ENCODE data around the gene PNMA6E.

PNMA6E gene

DNA sequence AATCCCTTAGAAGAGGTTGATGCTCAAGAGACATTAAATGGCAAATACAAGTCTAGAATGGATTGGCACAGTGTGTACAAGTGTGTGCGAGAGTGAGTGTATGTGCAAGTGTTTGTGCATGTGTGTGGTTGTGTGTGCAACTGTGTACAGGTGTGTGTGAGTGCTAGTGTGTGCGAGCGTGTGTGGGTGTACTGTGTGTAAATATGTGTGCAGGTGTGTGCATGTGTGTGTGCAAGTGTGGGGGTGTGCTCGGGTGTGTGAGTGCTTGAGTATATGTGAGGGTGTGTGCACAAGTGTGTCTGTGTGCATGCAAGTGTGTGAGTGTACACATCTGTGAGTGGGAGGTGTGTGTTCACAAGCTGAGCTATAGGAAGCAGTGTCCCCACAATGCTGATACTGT lies 38.8 kb upstream of the PNMA6E start:
- DNase-seq (ENCODE audit: insufficient read length, low spot score) = no peak
- FAIRE-seq = peak; percentile 41
- no peak for TF ChIP-seq POLR2A (IDR thresholded peaks at IDR 0.05; ENCODE audit: low read depth, low read length)

DNA sequence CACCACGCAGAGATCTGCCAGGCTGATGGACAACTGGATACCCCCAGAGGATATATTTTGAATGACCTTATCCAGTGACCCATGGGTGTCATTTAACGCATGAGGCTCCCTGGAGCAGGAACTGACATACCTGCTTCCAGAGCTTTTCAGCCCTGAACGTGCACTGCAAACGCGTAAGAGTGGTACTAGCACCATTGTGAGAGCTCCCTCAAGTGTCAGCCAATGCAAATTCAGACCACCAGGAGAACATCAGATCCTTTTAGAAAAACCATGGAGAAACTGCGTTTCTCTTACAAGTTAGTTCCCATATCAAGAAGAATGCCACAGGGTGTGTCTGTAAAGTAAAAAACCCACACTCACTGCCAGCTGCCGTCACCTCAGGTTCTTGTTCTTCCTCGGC lies 37.4 kb upstream of the PNMA6E start:
- TF ChIP-seq POU2F2 (IDR thresholded peaks at IDR 0.05; ENCODE audit: low read depth, low read length) (no peak), POLR2AphosphoS5 (IDR thresholded peaks at IDR 0.05; ENCODE audit: low read depth, low read length) (no peak), SPI1 (IDR thresholded peaks at IDR 0.05; ENCODE audit: low read depth, low read length) (no peak), TAF1 (IDR thresholded peaks at IDR 0.05; ENCODE audit: low read depth, low read length) (no peak), PAX5 (IDR thresholded peaks at IDR 0.05; ENCODE audit: insufficient read depth, low read length, severe bottlenecking) (no peak), POLR2A (IDR thresholded peaks at IDR 0.05; ENCODE audit: low read depth, low read length) (no peak)
- FAIRE-seq (peak; percentile 86), DNase-seq (ENCODE audit: insufficient read length, low spot score) (no peak)

DNA sequence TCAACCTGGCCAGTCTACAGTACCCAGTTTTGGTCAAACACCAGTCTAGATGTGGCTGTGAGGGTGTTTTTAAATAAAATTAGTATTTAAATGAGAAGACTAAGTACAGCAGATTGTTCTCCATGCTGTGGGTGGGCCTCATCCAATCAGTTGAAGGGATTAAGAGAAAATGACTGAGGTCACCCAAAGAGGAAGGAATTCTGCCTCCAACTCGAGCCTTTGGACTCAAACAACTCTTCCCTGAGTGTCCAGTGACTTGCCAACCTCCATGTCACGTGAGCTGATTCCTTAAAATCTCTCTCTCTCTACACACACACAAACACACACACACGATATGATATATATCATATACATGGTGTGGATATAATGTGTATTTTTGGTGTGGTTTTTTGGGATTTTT lies 34.7 kb upstream of the PNMA6E start:
- TF ChIP-seq POLR2A (IDR thresholded peaks at IDR 0.05; ENCODE audit: low read depth, low read length) (no peak), POU2F2 (IDR thresholded peaks at IDR 0.05; ENCODE audit: low read depth, low read length) (no peak), PAX5 (IDR thresholded peaks at IDR 0.05; ENCODE audit: insufficient read depth, low read length, severe bottlenecking) (no peak), SPI1 (IDR thresholded peaks at IDR 0.05; ENCODE audit: low read depth, low read length) (no peak), POLR2AphosphoS5 (IDR thresholded peaks at IDR 0.05; ENCODE audit: low read depth, low read length) (no peak), TAF1 (IDR thresholded peaks at IDR 0.05; ENCODE audit: low read depth, low read length) (no peak)
- FAIRE-seq (no peak), DNase-seq (ENCODE audit: insufficient read length, low spot score) (no peak)

DNA sequence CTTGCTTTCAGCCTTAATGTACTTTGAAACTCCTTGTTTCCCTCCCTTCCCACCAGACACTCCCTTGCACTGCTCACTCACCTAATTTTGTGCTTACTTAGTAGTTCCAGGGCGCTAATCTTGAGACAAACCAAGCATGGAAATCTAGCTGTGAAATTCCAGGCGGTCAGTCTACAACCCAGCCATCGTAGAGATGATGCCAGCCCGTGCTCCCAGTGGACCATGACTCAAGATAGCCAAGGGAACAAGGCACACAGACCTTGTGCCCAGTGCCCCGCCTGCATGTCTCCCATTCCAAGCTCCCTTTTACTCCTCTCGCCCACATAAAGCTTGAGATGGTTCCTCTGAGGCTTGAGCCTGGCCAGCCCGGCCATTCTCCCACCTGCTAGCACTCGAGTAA lies 33.7 kb upstream of the PNMA6E start:
- TF ChIP-seq PAX5 (IDR thresholded peaks at IDR 0.05; ENCODE audit: insufficient read depth, low read length, severe bottlenecking) = no peak
- TF ChIP-seq POLR2A (IDR thresholded peaks at IDR 0.05; ENCODE audit: low read depth, low read length) = no peak
- TF ChIP-seq POU2F2 (IDR thresholded peaks at IDR 0.05; ENCODE audit: low read depth, low read length) = no peak
- TF ChIP-seq POLR2AphosphoS5 (IDR thresholded peaks at IDR 0.05; ENCODE audit: low read depth, low read length) = no peak
- TF ChIP-seq TAF1 (IDR thresholded peaks at IDR 0.05; ENCODE audit: low read depth, low read length) = no peak
- TF ChIP-seq SPI1 (IDR thresholded peaks at IDR 0.05; ENCODE audit: low read depth, low read length) = no peak
- DNase-seq (ENCODE audit: insufficient read length, low spot score) (no peak), FAIRE-seq (no peak)

DNA sequence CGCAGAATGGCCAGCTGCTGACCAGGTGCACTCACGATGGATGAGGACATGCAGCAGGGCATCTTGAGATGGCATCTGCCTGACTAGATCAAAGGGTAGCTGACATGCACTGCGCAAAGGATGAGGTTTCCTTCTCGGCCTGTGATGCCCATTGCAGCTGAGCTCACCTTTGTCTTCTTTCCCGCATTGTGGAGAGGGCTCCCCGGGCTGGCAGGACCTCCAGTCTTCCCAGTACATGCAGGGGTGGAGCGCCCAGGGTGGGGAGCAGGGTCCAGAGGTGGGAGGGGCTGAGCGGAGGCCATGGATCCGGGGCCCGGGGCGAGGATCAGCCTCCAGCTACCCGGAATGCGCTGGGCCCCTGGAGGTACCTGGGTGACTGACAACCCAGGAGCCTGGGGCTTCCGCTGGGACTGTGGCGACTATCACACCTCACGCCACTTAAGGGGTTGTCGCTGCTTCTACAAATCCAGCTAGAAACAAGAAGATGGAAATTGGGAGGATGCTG lies 32.7 kb upstream of the PNMA6E start:
- no peak for TF ChIP-seq POLR2AphosphoS5 (IDR thresholded peaks at IDR 0.05; ENCODE audit: low read depth, low read length)
- TF ChIP-seq SPI1 (IDR thresholded peaks at IDR 0.05; ENCODE audit: low read depth, low read length) = no peak
- no peak for TF ChIP-seq POU2F2 (IDR thresholded peaks at IDR 0.05; ENCODE audit: low read depth, low read length)
- TF ChIP-seq TAF1 (IDR thresholded peaks at IDR 0.05; ENCODE audit: low read depth, low read length) = no peak
- no peak for TF ChIP-seq POLR2A (IDR thresholded peaks at IDR 0.05; ENCODE audit: low read depth, low read length)
- no peak for TF ChIP-seq PAX5 (IDR thresholded peaks at IDR 0.05; ENCODE audit: insufficient read depth, low read length, severe bottlenecking)
- DNase-seq (ENCODE audit: insufficient read length, low spot score) = no peak
- FAIRE-seq = no peak

DNA sequence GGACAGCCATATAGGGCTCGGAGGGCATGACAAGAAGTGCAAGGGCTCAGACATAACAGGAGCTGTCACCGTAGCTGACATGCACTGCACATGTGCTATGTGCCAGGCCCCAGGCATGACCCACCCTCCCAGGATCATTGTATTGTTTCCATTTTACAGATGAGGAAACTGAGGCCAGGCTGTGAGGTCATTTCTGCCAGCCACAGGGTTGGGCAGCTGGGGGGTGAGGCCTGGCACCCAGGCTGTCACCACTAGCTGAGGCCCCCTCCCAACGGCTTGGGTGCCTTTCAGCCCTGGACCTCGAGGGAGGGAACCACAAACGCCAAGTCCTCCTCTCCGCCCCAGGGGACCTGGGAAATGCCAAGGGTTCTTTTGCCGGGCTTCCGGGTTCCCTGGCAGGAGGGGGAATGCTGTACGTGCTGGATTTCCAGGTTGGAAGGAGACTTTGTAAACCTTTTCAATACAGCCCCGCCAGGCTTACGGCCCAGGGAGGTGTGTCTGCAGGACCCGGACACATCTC lies 32.1 kb upstream of the PNMA6E start:
- no peak for FAIRE-seq
- no peak for TF ChIP-seq SPI1 (IDR thresholded peaks at IDR 0.05; ENCODE audit: low read depth, low read length)
- TF ChIP-seq PAX5 (IDR thresholded peaks at IDR 0.05; ENCODE audit: insufficient read depth, low read length, severe bottlenecking) = no peak
- no peak for TF ChIP-seq TAF1 (IDR thresholded peaks at IDR 0.05; ENCODE audit: low read depth, low read length)
- TF ChIP-seq POLR2A (IDR thresholded peaks at IDR 0.05; ENCODE audit: low read depth, low read length) = no peak
- no peak for TF ChIP-seq POU2F2 (IDR thresholded peaks at IDR 0.05; ENCODE audit: low read depth, low read length)
- TF ChIP-seq POLR2AphosphoS5 (IDR thresholded peaks at IDR 0.05; ENCODE audit: low read depth, low read length) = no peak
- no peak for DNase-seq (ENCODE audit: insufficient read length, low spot score)

DNA sequence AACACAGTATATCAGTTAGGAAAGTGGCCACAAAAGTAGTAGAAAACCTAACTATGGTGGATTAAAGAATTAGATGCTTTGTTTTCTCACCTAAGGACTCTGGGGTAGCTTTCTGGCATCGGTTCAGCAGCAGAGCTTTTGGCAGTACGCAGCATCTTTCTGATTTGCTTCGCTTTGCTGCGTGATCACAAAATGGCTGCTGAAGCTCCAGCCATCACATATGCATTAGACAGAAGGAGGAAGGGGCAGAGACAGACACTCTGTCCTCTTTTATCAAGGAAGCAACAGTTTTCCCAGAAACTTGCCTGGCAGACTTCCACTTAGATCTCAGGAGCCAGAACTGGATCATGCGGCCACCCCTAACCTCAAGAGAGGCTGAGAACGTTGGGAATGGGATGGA lies 29.6 kb upstream of the PNMA6E start:
- TF ChIP-seq POU2F2 (IDR thresholded peaks at IDR 0.05; ENCODE audit: low read depth, low read length) = no peak
- no peak for TF ChIP-seq POLR2AphosphoS5 (IDR thresholded peaks at IDR 0.05; ENCODE audit: low read depth, low read length)
- no peak for TF ChIP-seq SPI1 (IDR thresholded peaks at IDR 0.05; ENCODE audit: low read depth, low read length)
- TF ChIP-seq POLR2A (IDR thresholded peaks at IDR 0.05; ENCODE audit: low read depth, low read length) = no peak
- TF ChIP-seq TAF1 (IDR thresholded peaks at IDR 0.05; ENCODE audit: low read depth, low read length) = no peak
- no peak for TF ChIP-seq PAX5 (IDR thresholded peaks at IDR 0.05; ENCODE audit: insufficient read depth, low read length, severe bottlenecking)
- DNase-seq (ENCODE audit: insufficient read length, low spot score) (no peak), FAIRE-seq (no peak)

DNA sequence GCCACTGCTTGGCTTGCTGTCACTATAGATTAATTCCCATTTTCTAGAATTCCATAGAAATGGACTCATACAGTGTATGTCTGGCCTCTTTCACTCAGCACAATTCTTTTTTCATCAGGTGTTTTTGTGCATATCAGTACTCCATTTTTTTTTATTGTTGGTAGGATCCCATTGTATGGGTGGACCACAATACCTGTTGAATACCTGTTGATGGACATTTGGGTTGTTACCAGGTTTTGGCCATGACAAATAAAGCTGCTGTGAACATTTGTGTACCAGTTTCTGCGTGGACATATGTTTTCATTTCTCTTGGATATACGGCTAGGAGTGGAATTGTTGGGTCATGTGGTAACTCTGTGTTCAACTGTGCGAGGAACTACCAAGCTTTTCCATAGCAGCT lies 25.1 kb upstream of the PNMA6E start:
- no peak for TF ChIP-seq POLR2A (IDR thresholded peaks at IDR 0.05; ENCODE audit: low read depth, low read length)
- no peak for TF ChIP-seq PAX5 (IDR thresholded peaks at IDR 0.05; ENCODE audit: insufficient read depth, low read length, severe bottlenecking)
- no peak for TF ChIP-seq POU2F2 (IDR thresholded peaks at IDR 0.05; ENCODE audit: low read depth, low read length)
- TF ChIP-seq POLR2AphosphoS5 (IDR thresholded peaks at IDR 0.05; ENCODE audit: low read depth, low read length) = no peak
- no peak for TF ChIP-seq TAF1 (IDR thresholded peaks at IDR 0.05; ENCODE audit: low read depth, low read length)
- TF ChIP-seq SPI1 (IDR thresholded peaks at IDR 0.05; ENCODE audit: low read depth, low read length) = no peak
- DNase-seq (ENCODE audit: insufficient read length, low spot score) (no peak), FAIRE-seq (no peak)

DNA sequence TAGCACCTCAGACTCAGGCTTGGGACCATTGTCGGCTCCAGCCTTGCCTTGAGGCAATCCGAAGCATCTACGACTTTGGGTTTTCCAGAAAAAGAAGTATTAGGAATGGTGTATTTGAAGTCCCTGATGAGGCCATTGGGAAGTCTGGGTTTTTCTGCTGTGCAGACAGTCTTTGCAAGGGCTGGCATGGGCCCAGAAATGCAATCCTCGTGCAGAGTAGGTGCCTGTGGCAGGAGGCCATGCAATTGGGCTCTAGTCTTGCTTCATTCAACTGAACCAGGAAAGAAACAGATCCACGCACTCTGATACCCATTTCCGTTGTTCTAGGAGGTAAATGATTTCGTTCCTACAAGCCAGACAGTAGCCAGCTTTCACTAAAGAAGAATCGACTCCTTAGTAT lies 22.5 kb upstream of the PNMA6E start:
- FAIRE-seq = no peak
- no peak for DNase-seq (ENCODE audit: insufficient read length, low spot score)
- TF ChIP-seq POLR2A (IDR thresholded peaks at IDR 0.05; ENCODE audit: low read depth, low read length) = no peak
- TF ChIP-seq PAX5 (IDR thresholded peaks at IDR 0.05; ENCODE audit: insufficient read depth, low read length, severe bottlenecking) = no peak
- no peak for TF ChIP-seq TAF1 (IDR thresholded peaks at IDR 0.05; ENCODE audit: low read depth, low read length)
- TF ChIP-seq POLR2AphosphoS5 (IDR thresholded peaks at IDR 0.05; ENCODE audit: low read depth, low read length) = no peak
- no peak for TF ChIP-seq SPI1 (IDR thresholded peaks at IDR 0.05; ENCODE audit: low read depth, low read length)
- TF ChIP-seq POU2F2 (IDR thresholded peaks at IDR 0.05; ENCODE audit: low read depth, low read length) = no peak

DNA sequence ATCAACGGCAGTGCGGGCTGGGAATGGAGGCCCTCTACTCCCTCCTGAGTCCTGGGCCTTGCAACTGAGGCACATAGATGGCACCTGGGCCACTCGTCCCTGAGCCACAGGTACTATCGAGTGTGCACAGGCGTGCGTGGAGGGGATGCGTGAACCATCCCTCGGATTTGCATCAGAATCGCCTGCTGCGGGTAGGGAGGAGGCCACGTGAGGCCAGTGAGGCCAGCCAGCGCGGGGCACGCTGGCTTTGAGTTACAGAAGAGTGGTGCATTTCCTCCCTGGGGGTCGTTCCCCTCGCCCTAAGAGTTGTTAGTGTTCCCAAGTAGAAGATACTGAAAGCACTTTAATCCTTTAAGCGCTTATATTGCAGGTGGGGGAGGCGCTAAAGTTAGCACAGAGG lies 20.7 kb upstream of the PNMA6E start:
- TF ChIP-seq POLR2A (IDR thresholded peaks at IDR 0.05; ENCODE audit: low read depth, low read length) (no peak), TAF1 (IDR thresholded peaks at IDR 0.05; ENCODE audit: low read depth, low read length) (no peak), POU2F2 (IDR thresholded peaks at IDR 0.05; ENCODE audit: low read depth, low read length) (no peak), PAX5 (IDR thresholded peaks at IDR 0.05; ENCODE audit: insufficient read depth, low read length, severe bottlenecking) (no peak), POLR2AphosphoS5 (IDR thresholded peaks at IDR 0.05; ENCODE audit: low read depth, low read length) (no peak), SPI1 (IDR thresholded peaks at IDR 0.05; ENCODE audit: low read depth, low read length) (no peak)
- DNase-seq (ENCODE audit: insufficient read length, low spot score) = no peak
- FAIRE-seq = no peak

All from GM12891 (cell line).